AG10803 (cell line): Measurements from ENCODE around the gene IL22RA1.

ENCODE experiments used
- DNase-seq: peaks from one replicate; pipeline ENCODE4 v3.0.0; 2010; ENCODE audit warnings: low read depth
- H3K4me3 ChIP-seq: 2 replicates; pipeline ENCODE4 v1.5.1; 2011; ENCODE audit warnings: mild to moderate bottlenecking, low read length, control low read depth
- TF ChIP-seq, protein P1 (sequence below): conservative IDR thresholded peaks from 2 replicates; pipeline ENCODE4 v1.5.1; 2011; ENCODE audit warnings: mild to moderate bottlenecking, low read length, control low read depth, inconsistent platforms

The IL22RA1 gene

DNA sequence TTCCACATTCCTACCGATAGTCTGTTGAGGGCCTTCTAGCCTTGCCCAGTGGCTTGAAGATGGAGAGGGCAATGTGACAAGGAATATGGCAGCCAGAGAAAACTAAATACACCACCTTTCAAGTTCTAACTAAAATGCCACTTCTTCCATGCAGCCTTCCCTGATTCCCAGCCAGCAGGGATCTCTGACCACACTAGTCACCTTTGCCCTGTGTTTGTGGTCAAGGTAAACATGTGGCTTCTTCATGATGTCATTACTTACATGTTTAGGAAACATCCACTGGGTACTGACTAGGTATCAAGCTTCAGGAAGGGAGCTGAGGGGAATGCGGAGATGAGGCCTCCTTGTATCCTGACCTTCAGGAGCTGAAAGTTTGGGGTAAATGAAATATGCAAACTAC, 22.6 kb upstream of the IL22RA1 start:
- DNase-seq = no peak
- H3K4me3 ChIP-seq = no peak overlapping the region
- TF ChIP-seq, protein P1, sequence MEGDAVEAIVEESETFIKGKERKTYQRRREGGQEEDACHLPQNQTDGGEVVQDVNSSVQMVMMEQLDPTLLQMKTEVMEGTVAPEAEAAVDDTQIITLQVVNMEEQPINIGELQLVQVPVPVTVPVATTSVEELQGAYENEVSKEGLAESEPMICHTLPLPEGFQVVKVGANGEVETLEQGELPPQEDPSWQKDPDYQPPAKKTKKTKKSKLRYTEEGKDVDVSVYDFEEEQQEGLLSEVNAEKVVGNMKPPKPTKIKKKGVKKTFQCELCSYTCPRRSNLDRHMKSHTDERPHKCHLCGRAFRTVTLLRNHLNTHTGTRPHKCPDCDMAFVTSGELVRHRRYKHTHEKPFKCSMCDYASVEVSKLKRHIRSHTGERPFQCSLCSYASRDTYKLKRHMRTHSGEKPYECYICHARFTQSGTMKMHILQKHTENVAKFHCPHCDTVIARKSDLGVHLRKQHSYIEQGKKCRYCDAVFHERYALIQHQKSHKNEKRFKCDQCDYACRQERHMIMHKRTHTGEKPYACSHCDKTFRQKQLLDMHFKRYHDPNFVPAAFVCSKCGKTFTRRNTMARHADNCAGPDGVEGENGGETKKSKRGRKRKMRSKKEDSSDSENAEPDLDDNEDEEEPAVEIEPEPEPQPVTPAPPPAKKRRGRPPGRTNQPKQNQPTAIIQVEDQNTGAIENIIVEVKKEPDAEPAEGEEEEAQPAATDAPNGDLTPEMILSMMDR = no peak

- TF ChIP-seq, protein P1 = no peak
- no peak overlapping the region for H3K4me3 ChIP-seq
- DNase-seq = no peak
Observed at GRCh38 chr1:24164004-24164403, 21.1 kb upstream of the IL22RA1 start.

GRCh38 chr1:24162201-24162600, 19.3 kb upstream of the IL22RA1 start:
- H3K4me3 ChIP-seq = no peak overlapping the region
- DNase-seq = no peak
- TF ChIP-seq, protein P1 = no peak

DNA sequence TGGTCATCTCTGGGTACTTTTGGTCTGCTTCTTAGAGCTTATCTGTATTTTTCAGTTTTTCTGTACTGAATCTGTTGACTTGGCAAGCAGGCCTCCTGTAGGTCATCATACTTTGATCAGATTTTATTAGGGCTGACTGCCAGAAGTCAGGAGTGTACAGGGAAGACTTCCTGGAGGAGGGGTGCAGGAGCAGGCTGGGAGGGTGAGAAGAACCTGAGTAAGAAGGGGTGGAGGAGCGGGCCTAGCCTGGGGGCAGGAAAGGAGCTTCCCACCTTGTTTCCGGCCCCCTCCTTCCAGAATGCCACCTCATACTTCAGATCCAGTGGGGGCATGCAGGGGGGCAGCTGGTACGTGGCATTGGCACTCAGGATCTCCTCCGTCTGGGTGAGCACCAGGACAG, 18.3 kb upstream of the IL22RA1 start:
- TF ChIP-seq, protein P1 = no peak
- no peak for DNase-seq
- H3K4me3 ChIP-seq = no peak overlapping the region

GRCh38 chr1:24159366-24159765, 16.4 kb upstream of the IL22RA1 start:
- TF ChIP-seq, protein P1 = no peak
- DNase-seq = no peak
- H3K4me3 ChIP-seq = no peak overlapping the region

- TF ChIP-seq, protein P1 = peak; percentile 45
- DNase-seq = peak; percentile 25
- H3K4me3 ChIP-seq = no peak overlapping the region
Observed at GRCh38 chr1:24157918-24158481, 15.1 kb upstream of the IL22RA1 start.

DNA sequence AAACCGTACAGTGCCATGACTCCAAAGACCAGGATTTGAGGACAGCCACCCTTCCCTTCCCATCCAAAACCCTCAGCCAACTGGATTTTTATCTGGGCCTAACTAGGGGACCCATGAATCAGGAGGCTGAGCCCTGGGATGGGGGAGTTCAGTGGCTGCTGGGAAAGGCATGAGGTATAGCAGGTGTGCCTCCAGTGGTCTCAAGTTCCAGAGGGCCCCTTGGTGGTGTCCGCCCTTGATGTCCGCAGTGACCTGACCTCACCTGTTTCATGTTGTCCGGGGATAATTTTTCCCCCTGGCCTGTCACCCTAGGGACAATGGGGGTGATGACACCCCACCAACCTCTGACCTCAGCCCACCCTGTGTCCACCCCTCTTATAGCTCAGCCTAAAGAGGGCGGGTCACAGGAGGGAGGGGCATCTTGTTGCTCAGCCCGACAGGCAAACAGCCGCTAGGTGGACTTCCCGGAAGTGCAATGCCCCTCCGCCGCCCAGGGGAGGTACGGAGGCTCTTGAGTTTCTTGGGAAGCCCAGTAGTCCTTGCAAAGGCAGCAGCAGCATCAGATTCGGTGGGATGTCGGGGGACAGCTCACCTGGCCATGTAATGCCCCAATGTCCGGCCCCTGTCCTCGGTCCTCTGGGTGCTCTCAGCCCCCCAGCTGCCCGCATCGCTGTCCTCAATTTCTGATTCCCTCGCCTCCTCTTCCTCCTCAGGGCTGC, 13.8 kb upstream of the IL22RA1 start:
- H3K4me3 ChIP-seq = no peak overlapping the region
- DNase-seq = no peak
- TF ChIP-seq, protein P1 = no peak
